RKO (cell line): ENCODE data around the gene SLC24A1.
"Not testable (repeated sequence)": the region's sequence is repeated elsewhere in the genome, so short reads cannot be mapped to it uniquely, and the experiment has no call there.

Source experiments
- DNase-seq: peaks from one replicate; pipeline ENCODE4 v3.0.0-alpha.2; 2016; ENCODE audit warnings: low spot score

SLC24A1 gene

GRCh38 chr15:65621638-65622037, at the start of gene SLC24A1:
Gene SLC24A1, plus strand, starts transcription at chr15:65621938. Its CDS starts 2,143 bp downstream, at chr15:65624081.
- no peak for DNase-seq

GRCh38 chr15:65571971-65572370, 49.8 kb upstream of the SLC24A1 start:
- DNase-seq, result no peak

- no peak for DNase-seq
These were observed 45.1 kb upstream of the SLC24A1 start for GRCh38 chr15:65576664-65577063.

- no peak for DNase-seq
These were observed 44.4 kb upstream of the SLC24A1 start for GRCh38 chr15:65577129-65577996.

- DNase-seq, result no peak
These were observed 42.6 kb upstream of the SLC24A1 start for GRCh38 chr15:65578904-65579728.

- no peak for DNase-seq
These were observed 42.0 kb upstream of the SLC24A1 start for GRCh38 chr15:65579762-65580161.

- peak; percentile 72 for DNase-seq
These were observed 41.5 kb upstream of the SLC24A1 start for GRCh38 chr15:65580287-65580686.

- DNase-seq, result no peak
These were observed 38.0 kb upstream of the SLC24A1 start for GRCh38 chr15:65583701-65584100.

GRCh38 chr15:65584241-65584640, 37.5 kb upstream of the SLC24A1 start:
- no peak for DNase-seq

- DNase-seq, result no peak
These were observed 34.6 kb upstream of the SLC24A1 start for GRCh38 chr15:65587094-65587493.

- DNase-seq, result no peak
These were observed 25.8 kb upstream of the SLC24A1 start for GRCh38 chr15:65595960-65596359.

GRCh38 chr15:65598468-65598867, 23.3 kb upstream of the SLC24A1 start:
- no peak for DNase-seq

GRCh38 chr15:65599677-65600076, 22.1 kb upstream of the SLC24A1 start:
- DNase-seq, result no peak

GRCh38 chr15:65603134-65603533, 18.6 kb upstream of the SLC24A1 start:
- DNase-seq, result no peak

- no peak for DNase-seq
These were observed 18.2 kb upstream of the SLC24A1 start for GRCh38 chr15:65603559-65603958.

- peak; percentile 96 for DNase-seq
These were observed 10.6 kb upstream of the SLC24A1 start, which contains the start of gene INTS14 for GRCh38 chr15:65610871-65611718. Gene INTS14, minus strand, starts transcription at chr15:65611131. Its CDS starts 3,751 bp downstream, at chr15:65607380.

GRCh38 chr15:65611888-65612615, 9.7 kb upstream of the SLC24A1 start:
- DNase-seq, result no peak

- DNase-seq, result peak; percentile 46
These were observed 9.2 kb upstream of the SLC24A1 start for GRCh38 chr15:65612616-65612946.

GRCh38 chr15:65612949-65613744, 8.6 kb upstream of the SLC24A1 start:
- no peak for DNase-seq

- DNase-seq, result not testable (repeated sequence)
These were observed 5.9 kb upstream of the SLC24A1 start for GRCh38 chr15:65615887-65616286.
